ENCODE data around the gene COL4A6.
"Not testable (repeated sequence)": the region's sequence is repeated elsewhere in the genome, so short reads cannot be mapped to it uniquely, and the experiment has no call there.

COL4A6 gene

GRCh38 chrX:108417257-108417656, 21.0 kb downstream of the COL4A6 start:
- no peaks in the 10 kb centered on the region for H3K9me3 ChIP-seq (replicated peaks in 1 of 11)
- no peaks in the 10 kb centered on the region; a peak in 2 of 22 replicates for H4K20me1 ChIP-seq
- no peaks in the 10 kb centered on the region for H3K36me3 ChIP-seq
- H3K9ac ChIP-seq: no peak overlapping the region
- H3K27ac ChIP-seq: no peak overlapping the region
- peaks cover 0 to 7% (median 0%) of the 10 kb centered on the region in 10 experiments; a peak in 1 of 20 replicates for H3K4me1 ChIP-seq
- no peak overlapping the region for H3K4me2 ChIP-seq
- no peak for TF ChIP-seq Cebpa-rat (IDR thresholded peaks at IDR 0.05)
- no peak overlapping the region for H3K4me3 ChIP-seq
- H3K27me3 ChIP-seq: peaks cover 68 to 100% (median 96%) of the 10 kb centered on the region in 11 experiments

- Histone ChIP-seq H3K9me3 (replicated peaks in 1 of 11) (no peaks in the 10 kb centered on the region), H3K4me3 (no peak overlapping the region), H3K9ac (no peak overlapping the region), H3K36me3 (no peaks in the 10 kb centered on the region), H3K27me3 (peaks cover 60 to 100% (median 96%) of the 10 kb centered on the region in 11 experiments), H3K27ac (no peak overlapping the region), H3K4me2 (no peak overlapping the region), H4K20me1 (no peaks in the 10 kb centered on the region; a peak in 2 of 22 replicates), H3K4me1 (peaks cover 0 to 7% (median 0%) of the 10 kb centered on the region in 10 experiments; a peak in 1 of 20 replicates)
- TF ChIP-seq Cebpa-rat (IDR thresholded peaks at IDR 0.05): no peak
Observed at GRCh38 chrX:108415891-108416290, 22.3 kb downstream of the COL4A6 start.

- Histone ChIP-seq H3K4me1 (peaks cover 0 to 7% (median 0%) of the 10 kb centered on the region in 10 experiments; a peak in 1 of 20 replicates), H3K4me2 (no peak overlapping the region; a peak in 2 of 22 replicates), H4K20me1 (no peaks in the 10 kb centered on the region; a peak in 1 of 22 replicates), H3K36me3 (no peaks in the 10 kb centered on the region), H3K9ac (no peak overlapping the region), H3K27me3 (peaks cover 59 to 100% (median 96%) of the 10 kb centered on the region in 11 experiments), H3K27ac (no peak overlapping the region), H3K9me3 (replicated peaks in 1 of 11) (no peaks in the 10 kb centered on the region), H3K4me3 (no peak overlapping the region)
- no peak for TF ChIP-seq Cebpa-rat (IDR thresholded peaks at IDR 0.05)
Observed at GRCh38 chrX:108415146-108415545, 23.1 kb downstream of the COL4A6 start.

GRCh38 chrX:108412783-108413182, 25.4 kb downstream of the COL4A6 start:
- H3K4me3 ChIP-seq: no peak overlapping the region
- H3K9ac ChIP-seq: no peak overlapping the region
- no peak overlapping the region for H3K27ac ChIP-seq
- H3K27me3 ChIP-seq: peaks cover 62 to 100% (median 96%) of the 10 kb centered on the region in 11 experiments
- no peaks in the 10 kb centered on the region for H3K36me3 ChIP-seq
- TF ChIP-seq Cebpa-rat (IDR thresholded peaks at IDR 0.05): no peak
- no peak overlapping the region for H3K4me2 ChIP-seq
- 0 out of 22 replicates have a peak, but pooled peaks cover 0 to 3% (median 0%) of the 10 kb centered on the region in 11 experiments for H4K20me1 ChIP-seq
- H3K4me1 ChIP-seq: peaks cover 0 to 7% (median 0%) of the 10 kb centered on the region in 10 experiments; a peak in 1 of 20 replicates
- H3K9me3 ChIP-seq (replicated peaks in 1 of 11): no peaks in the 10 kb centered on the region

- no peak for TF ChIP-seq Cebpa-rat (IDR thresholded peaks at IDR 0.05)
- no peak overlapping the region for H3K4me2 ChIP-seq
- H4K20me1 ChIP-seq: peaks cover 0 to 4% (median 0%) of the 10 kb centered on the region in 11 experiments; a peak in 1 of 22 replicates
- no peak overlapping the region for H3K27ac ChIP-seq
- H3K27me3 ChIP-seq: peaks cover 74 to 98% (median 91%) of the 10 kb centered on the region in 11 experiments
- no peaks in the 10 kb centered on the region for H3K9me3 ChIP-seq (replicated peaks in 1 of 11)
- peaks cover 0 to 11% (median 0%) of the 10 kb centered on the region in 10 experiments; a peak in 1 of 20 replicates for H3K4me1 ChIP-seq
- H3K9ac ChIP-seq: no peak overlapping the region
- no peak overlapping the region for H3K4me3 ChIP-seq
- no peaks in the 10 kb centered on the region for H3K36me3 ChIP-seq
Observed at GRCh38 chrX:108399418-108400165, 38.6 kb downstream of the COL4A6 start.

GRCh38 chrX:108397627-108398391, 40.4 kb downstream of the COL4A6 start:
- peaks cover 56 to 90% (median 77%) of the 10 kb centered on the region in 11 experiments for H3K27me3 ChIP-seq
- no peak overlapping the region for H3K9ac ChIP-seq
- no peaks in the 10 kb centered on the region for H3K9me3 ChIP-seq (replicated peaks in 1 of 11)
- H3K4me2 ChIP-seq: peak overlapping the region in 2 of 11 experiments; percentile 21; a peak in 2 of 22 replicates
- no peaks in the 10 kb centered on the region for H3K36me3 ChIP-seq
- TF ChIP-seq Cebpa-rat (IDR thresholded peaks at IDR 0.05): no peak
- no peak overlapping the region for H3K4me3 ChIP-seq
- H4K20me1 ChIP-seq: peaks cover 0 to 4% (median 0%) of the 10 kb centered on the region in 11 experiments; a peak in 1 of 22 replicates
- H3K4me1 ChIP-seq: peaks cover 0 to 11% (median 0%) of the 10 kb centered on the region in 10 experiments; a peak in 1 of 20 replicates
- no peak overlapping the region for H3K27ac ChIP-seq

GRCh38 chrX:108396986-108397385, 41.2 kb downstream of the COL4A6 start:
- H3K36me3 ChIP-seq: no peaks in the 10 kb centered on the region
- TF ChIP-seq Cebpa-rat (IDR thresholded peaks at IDR 0.05): no peak
- H3K9me3 ChIP-seq (replicated peaks in 1 of 11): peaks cover 0 to 1% (median 0%) of the 10 kb centered on the region in 11 experiments; a peak in 1 of 22 replicates
- H3K4me1 ChIP-seq: peaks cover 0 to 11% (median 0%) of the 10 kb centered on the region in 10 experiments; a peak in 1 of 20 replicates
- H4K20me1 ChIP-seq: peaks cover 0 to 4% (median 0%) of the 10 kb centered on the region in 11 experiments; a peak in 1 of 22 replicates
- peaks cover 54 to 91% (median 76%) of the 10 kb centered on the region in 11 experiments for H3K27me3 ChIP-seq
- H3K4me2 ChIP-seq: 0 out of 22 replicates have a peak overlapping the region, but pooled peaks of 1 of the 11 experiments have one; percentile 21
- no peak overlapping the region for H3K27ac ChIP-seq
- no peak overlapping the region for H3K4me3 ChIP-seq
- H3K9ac ChIP-seq: no peak overlapping the region

- Histone ChIP-seq H3K9ac (no peak overlapping the region), H3K4me2 (no peak overlapping the region)
Observed at GRCh38 chrX:108396188-108396891, 41.9 kb downstream of the COL4A6 start.

GRCh38 chrX:108390976-108391717, 47.1 kb downstream of the COL4A6 start:
- not testable (repeated sequence) for H3K4me2 ChIP-seq, H3K36me3 ChIP-seq, H3K4me1 ChIP-seq, H4K20me1 ChIP-seq, H3K9ac ChIP-seq, H3K4me3 ChIP-seq, H3K27ac ChIP-seq
- Histone ChIP-seq H3K9me3 (replicated peaks in 1 of 11) (peaks cover 0 to 24% (median 11%) of the 10 kb centered on the region in 11 experiments; a peak in 13 of 22 replicates), H3K27me3 (peaks cover 31 to 81% (median 65%) of the 10 kb centered on the region in 11 experiments; a peak in 21 of 22 replicates)

More at GRCh38 chrX:108396188-108396891, 41.9 kb downstream of the COL4A6 start:
- peaks cover 0 to 4% (median 0%) of the 10 kb centered on the region in 11 experiments; a peak in 1 of 22 replicates for H4K20me1 ChIP-seq
- no peaks in the 10 kb centered on the region for H3K36me3 ChIP-seq
- H3K4me3 ChIP-seq: no peak overlapping the region
- H3K4me1 ChIP-seq: peaks cover 0 to 11% (median 0%) of the 10 kb centered on the region in 10 experiments; a peak in 1 of 20 replicates
- no peak for TF ChIP-seq Cebpa-rat (IDR thresholded peaks at IDR 0.05)
- H3K9me3 ChIP-seq (replicated peaks in 1 of 11): peaks cover 0 to 7% (median 4%) of the 10 kb centered on the region in 11 experiments; a peak in 7 of 22 replicates
- peaks cover 50 to 90% (median 75%) of the 10 kb centered on the region in 11 experiments for H3K27me3 ChIP-seq
- no peak overlapping the region for H3K27ac ChIP-seq

All from BLaER1 treated with 17β-estradiol and CSF1 and Interleukin-3, amounts not matched to agents 10 nM and 100 nM (cell line).